Activated CD8-positive, alpha-beta T cell treated with anti-CD3 and anti-CD28 coated beads for 36 hours (primary cell): Measurements from ENCODE around the gene COL5A1. TPM values are rescaled to one million over a fixed set of nuclear protein-coding genes. Genes with fewer than 3 reads are reported as not detected.

Experiments
- ATAC-seq: fragments of 200-7000 bp; cut with Tn5 transposase; one replicate; pipeline ENCODE4 v1.10.0; 2021; ENCODE audit warnings: mild to moderate bottlenecking, moderate library complexity
- CTCF ChIA-PET: fragments of 350-600 bp; sonication (Branson Sonifier 250); formaldehyde crosslinking; loops from one replicate; lab custom pipeline; 2021; ENCODE audit warnings: antibody characterized with exemption; lab: Charles Lee
- POLR2A ChIA-PET: fragments of 350-600 bp; sonication (Branson Sonifier 250); formaldehyde crosslinking; loops from one replicate; lab custom pipeline; 2021; ENCODE audit warnings: antibody characterized with exemption; lab: Charles Lee
- DNase-seq: peaks from one replicate; pipeline ENCODE4 v3.0.0-alpha.2; 2020
- H3K27ac Mint-ChIP-seq: one replicate; pipeline ENCODE4 v1.8.0; 2021; ENCODE audit warnings: mild to moderate bottlenecking, mixed read lengths
- H3K27me3 Mint-ChIP-seq: one replicate; pipeline ENCODE4 v1.8.0; 2021; ENCODE audit warnings: mixed read lengths
- H3K36me3 Mint-ChIP-seq: one replicate; pipeline ENCODE4 v1.8.0; 2021; ENCODE audit warnings: low read depth, mixed read lengths
- H3K4me1 Mint-ChIP-seq: one replicate; pipeline ENCODE4 v1.8.0; 2021; ENCODE audit warnings: low read depth, mixed read lengths
- H3K4me3 Mint-ChIP-seq: one replicate; pipeline ENCODE4 v1.8.0; 2021; ENCODE audit warnings: mild to moderate bottlenecking, moderate library complexity, mixed read lengths
- H3K9me3 Mint-ChIP-seq: one replicate; pipeline ENCODE4 v1.8.0; 2021; ENCODE audit warnings: mixed read lengths
- intact Hi-C: fragments of 100-400 bp; cut with micrococcal nuclease; formaldehyde crosslinking; loops from one replicate; pipeline ENCODE4 v1.10.0; 2022
- total RNA-seq, 2 experiments: library from RNA; stranded (reverse); gene quantifications; one replicate each; pipeline ENCODE4 v1.2.3, GENCODE V29; 2021
- TF ChIP-seq, protein P1 (sequence below): fragments of 200-600 bp; IDR thresholded peaks from one replicate; pipeline ENCODE4 v1.8.0; 2022; ENCODE audit warnings: antibody characterized with exemption, mild to moderate bottlenecking

Gene COL5A1
- total RNA-seq, 2 experiments from 2014 or later = 0.29 to 0.34 TPM

DNA sequence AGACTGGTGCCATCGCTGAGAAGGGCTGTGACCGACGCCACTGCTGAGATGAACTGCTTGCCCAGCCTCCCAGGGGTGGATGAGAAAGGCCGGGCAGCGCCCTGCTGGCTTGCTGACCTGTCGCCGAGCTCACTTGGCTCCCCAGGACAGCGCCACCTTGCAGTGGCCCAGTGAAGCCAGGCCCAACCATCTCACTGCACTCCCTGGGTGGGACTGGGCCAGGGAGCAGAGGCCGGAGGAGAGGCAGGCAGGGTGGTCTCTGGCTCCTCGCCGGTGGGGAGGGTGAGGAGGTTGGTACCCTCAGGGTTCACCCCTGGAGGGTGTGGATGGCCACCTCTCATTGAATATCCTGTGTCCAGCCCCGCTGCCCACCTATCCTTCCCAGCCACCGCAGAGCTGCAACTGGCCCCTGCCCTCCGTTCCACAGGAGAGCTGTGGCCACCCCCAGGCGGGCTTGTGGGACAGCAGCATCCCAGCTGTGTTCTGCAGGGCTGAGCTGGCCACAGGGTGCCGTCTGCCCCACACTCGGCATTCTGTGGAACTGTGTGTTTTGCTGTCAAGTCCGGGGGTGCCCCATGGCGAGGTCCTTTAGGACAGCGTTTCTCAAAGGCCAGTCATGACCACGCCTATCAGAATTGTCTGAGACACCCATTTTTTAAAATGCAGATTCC is 198.0 kb downstream of the COL5A1 start:
- H3K27me3 Mint-ChIP-seq = no peaks in the 10 kb centered on the region
- no peak for DNase-seq
- no peak for ATAC-seq
- no peaks in the 10 kb centered on the region for H3K4me1 Mint-ChIP-seq
- no peak overlapping the region for H3K4me3 Mint-ChIP-seq
- CTCF ChIA-PET = no interaction called here
- H3K27ac Mint-ChIP-seq = no peak overlapping the region
- POLR2A ChIA-PET = no interaction called here
- intact Hi-C loops = no loop called here
- TF ChIP-seq, protein P1, sequence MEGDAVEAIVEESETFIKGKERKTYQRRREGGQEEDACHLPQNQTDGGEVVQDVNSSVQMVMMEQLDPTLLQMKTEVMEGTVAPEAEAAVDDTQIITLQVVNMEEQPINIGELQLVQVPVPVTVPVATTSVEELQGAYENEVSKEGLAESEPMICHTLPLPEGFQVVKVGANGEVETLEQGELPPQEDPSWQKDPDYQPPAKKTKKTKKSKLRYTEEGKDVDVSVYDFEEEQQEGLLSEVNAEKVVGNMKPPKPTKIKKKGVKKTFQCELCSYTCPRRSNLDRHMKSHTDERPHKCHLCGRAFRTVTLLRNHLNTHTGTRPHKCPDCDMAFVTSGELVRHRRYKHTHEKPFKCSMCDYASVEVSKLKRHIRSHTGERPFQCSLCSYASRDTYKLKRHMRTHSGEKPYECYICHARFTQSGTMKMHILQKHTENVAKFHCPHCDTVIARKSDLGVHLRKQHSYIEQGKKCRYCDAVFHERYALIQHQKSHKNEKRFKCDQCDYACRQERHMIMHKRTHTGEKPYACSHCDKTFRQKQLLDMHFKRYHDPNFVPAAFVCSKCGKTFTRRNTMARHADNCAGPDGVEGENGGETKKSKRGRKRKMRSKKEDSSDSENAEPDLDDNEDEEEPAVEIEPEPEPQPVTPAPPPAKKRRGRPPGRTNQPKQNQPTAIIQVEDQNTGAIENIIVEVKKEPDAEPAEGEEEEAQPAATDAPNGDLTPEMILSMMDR = no peak
- H3K36me3 Mint-ChIP-seq = no peaks in the 10 kb centered on the region
- no peaks in the 10 kb centered on the region for H3K9me3 Mint-ChIP-seq

DNA sequence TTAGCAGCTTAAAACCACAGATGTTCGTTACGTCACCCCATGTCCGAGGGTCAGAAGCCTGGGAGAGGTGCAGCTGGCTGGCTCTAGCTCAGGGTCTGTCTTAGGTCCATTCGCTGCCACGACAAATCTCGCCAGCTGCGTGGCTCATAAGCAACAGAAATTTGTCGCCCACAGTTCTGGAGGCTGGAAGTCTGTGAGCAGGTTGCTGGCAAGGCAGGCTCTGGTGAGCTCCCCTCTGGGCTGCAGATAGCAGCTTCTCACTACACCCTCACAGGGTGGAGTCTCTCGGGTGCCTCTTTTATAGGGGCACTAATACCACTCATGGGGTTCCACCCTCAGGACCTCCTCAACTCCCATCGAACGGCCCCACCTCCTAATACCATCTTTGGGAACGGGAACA is 198.9 kb downstream of the COL5A1 start:
- TF ChIP-seq, protein P1 = no peak
- ATAC-seq (no peak), DNase-seq (no peak)
- POLR2A ChIA-PET = no interaction called here
- CTCF ChIA-PET = no interaction called here
- H3K27ac Mint-ChIP-seq = no peak overlapping the region
- H3K36me3 Mint-ChIP-seq = no peaks in the 10 kb centered on the region
- H3K4me3 Mint-ChIP-seq = no peak overlapping the region
- no peaks in the 10 kb centered on the region for H3K27me3 Mint-ChIP-seq
- intact Hi-C loops = no loop called here
- H3K4me1 Mint-ChIP-seq = no peaks in the 10 kb centered on the region
- H3K9me3 Mint-ChIP-seq = no peaks in the 10 kb centered on the region

DNA sequence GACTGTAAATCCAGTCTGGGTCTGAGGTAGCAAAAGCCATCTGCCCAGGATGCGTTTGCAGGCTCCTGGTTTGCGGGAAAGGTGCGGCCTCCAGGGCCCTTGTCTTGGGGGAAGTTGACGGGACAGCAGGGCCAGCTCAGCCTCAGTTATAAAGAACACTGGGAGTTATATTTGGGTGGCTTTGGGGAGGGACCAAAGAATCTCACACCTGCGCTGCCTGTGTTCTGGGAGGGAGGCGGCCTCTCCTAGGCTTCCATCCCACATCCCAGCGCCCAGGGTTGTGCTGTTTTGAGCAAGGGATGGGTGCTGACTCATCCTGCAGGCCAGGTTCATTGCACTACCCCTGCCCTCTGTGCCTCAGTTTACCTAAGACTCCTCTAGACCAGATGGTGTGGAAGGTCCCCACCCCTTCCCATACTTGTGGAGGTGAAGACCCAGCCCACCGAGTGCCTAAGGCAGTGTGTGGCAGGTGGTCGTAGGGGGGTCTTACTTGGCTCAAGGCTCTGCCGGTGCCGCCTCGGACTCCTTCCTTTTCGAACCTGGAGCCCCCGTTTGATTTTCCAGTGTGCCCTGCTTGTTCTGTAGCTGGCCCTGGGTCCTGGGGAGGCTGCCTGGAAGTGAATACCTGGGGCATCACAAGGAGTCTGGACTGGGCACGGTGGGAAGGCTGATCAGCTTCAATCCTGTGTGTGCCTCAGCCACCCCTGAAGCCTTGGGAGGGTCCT is 199.7 kb downstream of the COL5A1 start:
- TF ChIP-seq, protein P1 = no peak
- Mint-ChIP-seq H3K4me1 (no peaks in the 10 kb centered on the region), H3K36me3 (no peaks in the 10 kb centered on the region), H3K4me3 (no peak overlapping the region), H3K9me3 (no peaks in the 10 kb centered on the region), H3K27ac (no peak overlapping the region), H3K27me3 (no peaks in the 10 kb centered on the region)
- intact Hi-C loops = no loop called here
- DNase-seq (no peak), ATAC-seq (no peak)
- ChIA-PET CTCF (no interaction called here), POLR2A (no interaction called here)

DNA sequence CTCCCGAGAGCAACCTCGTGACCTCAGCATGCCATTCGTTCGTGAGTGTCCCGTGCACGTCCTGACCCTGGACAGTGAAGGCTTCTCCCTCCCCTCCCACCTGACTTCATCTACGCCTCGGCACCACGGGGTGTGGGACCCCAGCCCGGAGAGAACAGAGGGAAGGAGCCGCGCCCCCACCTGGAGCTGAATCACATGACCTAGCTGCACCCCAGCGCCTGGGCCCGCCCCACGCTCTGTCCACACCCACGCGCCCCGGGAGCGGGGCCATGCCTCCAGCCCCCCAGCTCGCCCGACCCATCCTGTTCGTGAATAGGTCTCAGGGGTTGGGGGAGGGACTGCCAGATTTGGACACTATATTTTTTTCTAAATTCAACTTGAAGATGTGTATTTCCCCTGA is 200.7 kb downstream of the COL5A1 start:
- no peaks in the 10 kb centered on the region for H3K4me1 Mint-ChIP-seq
- H3K4me3 Mint-ChIP-seq = no peak overlapping the region
- TF ChIP-seq, protein P1 = no peak
- H3K36me3 Mint-ChIP-seq = no peaks in the 10 kb centered on the region
- intact Hi-C loops = no loop called here
- DNase-seq = no peak
- ChIA-PET CTCF (no interaction called here), POLR2A (no interaction called here)
- no peak overlapping the region for H3K27ac Mint-ChIP-seq
- ATAC-seq = no peak
- H3K9me3 Mint-ChIP-seq = no peaks in the 10 kb centered on the region
- no peaks in the 10 kb centered on the region for H3K27me3 Mint-ChIP-seq

DNA sequence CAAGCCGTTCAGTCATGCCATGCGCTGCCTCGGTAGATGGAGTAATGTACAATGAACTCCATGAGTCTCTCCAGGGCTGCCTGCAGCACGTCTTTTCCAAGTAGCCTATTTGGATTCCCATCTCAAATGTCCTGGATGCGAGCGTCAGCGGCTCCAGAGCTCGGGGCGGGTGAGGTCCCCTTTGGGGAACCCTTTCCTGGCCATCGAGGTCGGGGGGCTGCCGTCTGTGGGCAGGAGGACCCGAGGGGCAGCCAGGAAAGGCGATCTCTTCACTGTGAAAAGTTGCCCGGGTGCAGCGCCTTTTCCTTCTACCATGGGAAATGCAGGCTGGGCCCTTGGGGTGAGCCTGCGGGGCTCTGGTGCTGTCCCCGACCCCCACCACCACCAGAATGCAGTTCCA is 202.1 kb downstream of the COL5A1 start:
- Mint-ChIP-seq H3K9me3 (no peaks in the 10 kb centered on the region), H3K36me3 (no peaks in the 10 kb centered on the region), H3K4me1 (no peaks in the 10 kb centered on the region), H3K27me3 (no peaks in the 10 kb centered on the region), H3K4me3 (no peak overlapping the region), H3K27ac (no peak overlapping the region)
- no peak for DNase-seq
- ATAC-seq = no peak
- POLR2A ChIA-PET = no interaction called here
- CTCF ChIA-PET = no interaction called here
- TF ChIP-seq, protein P1 = no peak
- intact Hi-C loops = no loop called here
